Measurements from ENCODE around the gene PPARG. TPM values are rescaled to one million over a fixed set of nuclear protein-coding genes. Genes with fewer than 3 reads are reported as not detected.

Gene PPARG
- total RNA-seq, 5 donors from 2014 or later (not counting 1 experiment from before 2014, with no cell fraction given), result 0.35 to 0.69 (median 0.63) TPM; not detected in 2

DNA sequence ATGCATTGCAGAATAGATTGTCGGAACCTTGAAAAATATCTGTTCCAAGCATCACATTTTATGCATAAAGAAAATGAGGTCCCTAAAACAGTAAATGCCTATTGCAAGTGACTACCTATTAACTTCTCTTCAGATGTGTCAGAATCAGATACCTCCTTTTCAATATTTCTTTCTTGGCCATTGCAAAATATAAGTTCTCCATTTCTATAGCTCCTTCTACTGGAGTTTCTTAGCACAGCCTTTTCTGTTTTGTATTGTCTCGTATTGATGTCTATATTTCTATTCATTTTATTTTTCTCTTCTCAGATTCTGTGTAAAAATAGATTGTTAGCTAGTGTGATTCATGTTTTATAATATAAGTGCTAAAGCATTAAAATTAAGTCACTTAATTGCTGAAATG is 63.4 kb downstream of the PPARG start:
- H3K9me3 ChIP-seq, result no peaks in the 10 kb centered on the region
- Mint-ChIP-seq H3K4me1 (no peaks in the 10 kb centered on the region), H3K4me3 (no peak overlapping the region), H3K9me3 (no peaks in the 10 kb centered on the region), H3K27me3 (peaks cover 11 to 14% of the 10 kb centered on the region in 2 donors), H3K36me3 (no peaks in the 10 kb centered on the region), H3K27ac (no peak overlapping the region)
- no peak overlapping the region for H3K27ac ChIP-seq (ENCODE audit: low read length)
- no peaks in the 10 kb centered on the region for H3K36me3 ChIP-seq (ENCODE audit: control insufficient read depth in 2 of 2, extremely low read depth in 1 of 2, insufficient read depth in 1 of 2, low read length in 1 of 2)
- ATAC-seq (replicated peaks in 1 of 4) (no peak), DNase-seq (no peak)
- H3K4me3 ChIP-seq (ENCODE audit: control insufficient read depth in 1 of 2, extremely low read depth in 1 of 2, low read length in 1 of 2), result no peak overlapping the region
- POLR2A ChIA-PET, result no interaction called here
- H3K4me1 ChIP-seq (ENCODE audit: control insufficient read depth in 1 of 2, extremely low read depth in 1 of 2, insufficient read depth in 2 of 2, low read length in 2 of 2), result no peaks in the 10 kb centered on the region
- WGBS (ENCODE audit: insufficient coverage), result no CpG with 5 or more reads among the region's 2 CpGs
- H3K27me3 ChIP-seq (replicated peaks in 1 of 2; ENCODE audit: control insufficient read depth in 2 of 2, extremely low read depth in 1 of 2, insufficient read depth in 2 of 2, low read length in 1 of 2), result no peaks in the 10 kb centered on the region
- CTCF ChIA-PET, result no interaction called here

DNA sequence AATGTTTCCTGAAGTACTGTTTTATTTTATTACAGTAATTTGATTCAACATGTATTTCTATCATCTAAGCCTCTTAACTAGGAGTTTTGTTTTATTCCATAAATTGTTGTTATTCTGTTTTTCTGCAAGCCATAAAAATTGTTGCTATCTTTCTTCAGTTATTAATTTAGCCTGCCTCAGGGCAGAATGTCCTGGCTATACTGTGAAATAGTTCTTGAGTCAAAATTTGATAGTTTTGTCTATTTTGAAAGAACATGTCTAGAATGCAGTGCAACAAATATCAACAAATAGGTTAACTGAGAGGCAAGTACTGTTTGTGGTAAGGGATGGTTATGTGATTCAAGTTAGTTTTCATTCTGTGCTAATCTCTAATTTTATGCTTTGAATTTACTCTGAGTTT is 63.9 kb downstream of the PPARG start:
- Histone ChIP-seq H3K9me3 (no peaks in the 10 kb centered on the region), H3K4me1 (ENCODE audit: control insufficient read depth in 1 of 2, extremely low read depth in 1 of 2, insufficient read depth in 2 of 2, low read length in 2 of 2) (no peaks in the 10 kb centered on the region), H3K36me3 (ENCODE audit: control insufficient read depth in 2 of 2, extremely low read depth in 1 of 2, insufficient read depth in 1 of 2, low read length in 1 of 2) (no peaks in the 10 kb centered on the region), H3K27me3 (replicated peaks in 1 of 2; ENCODE audit: control insufficient read depth in 2 of 2, extremely low read depth in 1 of 2, insufficient read depth in 2 of 2, low read length in 1 of 2) (no peaks in the 10 kb centered on the region), H3K4me3 (ENCODE audit: control insufficient read depth in 1 of 2, extremely low read depth in 1 of 2, low read length in 1 of 2) (no peak overlapping the region), H3K27ac (ENCODE audit: low read length) (no peak overlapping the region)
- no peak for DNase-seq
- Mint-ChIP-seq H3K4me3 (no peak overlapping the region), H3K4me1 (no peaks in the 10 kb centered on the region), H3K27me3 (peaks cover 6 to 10% of the 10 kb centered on the region in 2 donors), H3K27ac (no peak overlapping the region), H3K36me3 (no peaks in the 10 kb centered on the region), H3K9me3 (no peaks in the 10 kb centered on the region)
- ChIA-PET CTCF (no interaction called here), POLR2A (no interaction called here)
- ATAC-seq (replicated peaks in 1 of 4), result no peak

DNA sequence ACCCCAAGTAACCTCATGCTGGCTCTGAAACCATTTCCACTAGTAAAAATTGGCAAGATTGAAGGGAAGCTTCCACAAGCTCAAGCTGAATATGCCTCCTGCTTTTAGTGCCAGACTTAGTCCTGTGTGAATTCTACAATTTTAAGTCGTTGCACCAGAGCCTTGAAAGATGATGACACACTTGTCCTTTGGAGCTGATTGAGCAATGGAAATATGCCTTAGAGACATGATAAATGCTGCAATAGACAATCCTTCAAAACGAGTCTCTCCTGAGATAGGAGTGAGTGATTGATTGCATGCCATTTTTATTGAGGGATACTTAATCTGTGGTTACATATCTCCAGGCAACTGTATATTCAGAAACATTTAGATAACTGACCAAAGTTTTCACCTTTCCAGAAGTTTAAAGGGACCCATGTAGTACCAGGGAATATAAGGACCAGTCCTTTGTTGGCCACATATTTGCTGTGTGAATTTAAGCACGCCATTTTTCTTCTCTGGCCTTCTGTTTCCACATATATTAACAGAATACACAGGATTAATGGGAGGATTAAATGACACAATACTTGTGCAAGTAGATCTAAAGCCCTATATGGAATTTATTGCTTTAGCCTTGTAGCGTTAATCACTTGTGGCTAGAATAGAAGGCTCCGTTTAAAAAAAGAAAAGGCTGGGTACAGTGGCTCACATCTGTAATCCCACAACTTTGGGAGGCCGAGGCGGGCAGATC is 65.1 kb downstream of the PPARG start:
- CTCF ChIA-PET, result no interaction called here
- H3K9me3 ChIP-seq, result no peaks in the 10 kb centered on the region
- DNase-seq, result no peak
- POLR2A ChIA-PET, result no interaction called here
- Mint-ChIP-seq H3K9me3 (no peaks in the 10 kb centered on the region), H3K4me1 (no peaks in the 10 kb centered on the region), H3K27ac (no peak overlapping the region), H3K4me3 (no peak overlapping the region), H3K36me3 (no peaks in the 10 kb centered on the region), H3K27me3 (peaks cover 0 to 6% of the 10 kb centered on the region in 2 donors)
- H3K36me3 ChIP-seq (ENCODE audit: control insufficient read depth in 2 of 2, extremely low read depth in 1 of 2, insufficient read depth in 1 of 2, low read length in 1 of 2), result no peaks in the 10 kb centered on the region
- H3K4me1 ChIP-seq (ENCODE audit: control insufficient read depth in 1 of 2, extremely low read depth in 1 of 2, insufficient read depth in 2 of 2, low read length in 2 of 2), result no peaks in the 10 kb centered on the region
- WGBS (ENCODE audit: insufficient coverage), result no CpG with 5 or more reads among the region's 7 CpGs
- ATAC-seq (replicated peaks in 1 of 4), result no peak
- no peak overlapping the region for H3K27ac ChIP-seq (ENCODE audit: low read length)
- no peak overlapping the region for H3K4me3 ChIP-seq (ENCODE audit: control insufficient read depth in 1 of 2, extremely low read depth in 1 of 2, low read length in 1 of 2)
- H3K27me3 ChIP-seq (replicated peaks in 1 of 2; ENCODE audit: control insufficient read depth in 2 of 2, extremely low read depth in 1 of 2, insufficient read depth in 2 of 2, low read length in 1 of 2), result no peaks in the 10 kb centered on the region

DNA sequence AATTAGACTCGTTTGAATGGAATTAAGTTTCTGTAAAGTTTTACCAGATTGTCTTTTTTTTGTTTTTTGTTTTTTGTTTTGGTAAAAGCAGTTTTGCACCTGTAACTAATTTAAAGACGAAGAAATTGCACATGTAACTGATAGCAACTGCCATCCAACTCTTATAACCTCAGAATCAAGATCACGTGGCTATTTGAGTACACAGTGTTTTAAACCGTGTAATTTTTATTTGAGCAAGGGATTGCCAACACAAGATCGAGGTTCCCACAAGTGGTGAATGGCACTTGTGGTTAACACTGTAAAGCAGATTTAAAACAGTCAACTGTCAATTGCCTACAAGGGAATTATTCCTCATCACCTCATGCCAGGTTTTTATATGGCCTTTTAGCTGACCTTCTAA is 67.3 kb downstream of the PPARG start:
- H3K9me3 ChIP-seq, result no peaks in the 10 kb centered on the region
- POLR2A ChIA-PET, result no interaction called here
- CTCF ChIA-PET, result no interaction called here
- H3K27me3 Mint-ChIP-seq, result peaks cover 0 to 6% of the 10 kb centered on the region in 2 donors
- H3K36me3 ChIP-seq (ENCODE audit: control insufficient read depth in 2 of 2, extremely low read depth in 1 of 2, insufficient read depth in 1 of 2, low read length in 1 of 2), result no peaks in the 10 kb centered on the region
- H3K9me3 Mint-ChIP-seq, result peaks cover 0 to 3% (median 0%) of the 10 kb centered on the region in 3 donors
- H3K27me3 ChIP-seq (replicated peaks in 1 of 2; ENCODE audit: control insufficient read depth in 2 of 2, extremely low read depth in 1 of 2, insufficient read depth in 2 of 2, low read length in 1 of 2), result no peaks in the 10 kb centered on the region
- H3K27ac ChIP-seq (ENCODE audit: low read length), result no peak overlapping the region
- DNase-seq, result no peak
- H3K27ac Mint-ChIP-seq, result no peak overlapping the region
- no peaks in the 10 kb centered on the region for H3K4me1 ChIP-seq (ENCODE audit: control insufficient read depth in 1 of 2, extremely low read depth in 1 of 2, insufficient read depth in 2 of 2, low read length in 2 of 2)
- no peaks in the 10 kb centered on the region for H3K36me3 Mint-ChIP-seq
- H3K4me3 ChIP-seq (ENCODE audit: control insufficient read depth in 1 of 2, extremely low read depth in 1 of 2, low read length in 1 of 2), result no peak overlapping the region
- WGBS (ENCODE audit: insufficient coverage), result no CpG with 5 or more reads among the region's 5 CpGs
- no peak for ATAC-seq (replicated peaks in 1 of 4)
- no peaks in the 10 kb centered on the region for H3K4me1 Mint-ChIP-seq
- no peak overlapping the region for H3K4me3 Mint-ChIP-seq

DNA sequence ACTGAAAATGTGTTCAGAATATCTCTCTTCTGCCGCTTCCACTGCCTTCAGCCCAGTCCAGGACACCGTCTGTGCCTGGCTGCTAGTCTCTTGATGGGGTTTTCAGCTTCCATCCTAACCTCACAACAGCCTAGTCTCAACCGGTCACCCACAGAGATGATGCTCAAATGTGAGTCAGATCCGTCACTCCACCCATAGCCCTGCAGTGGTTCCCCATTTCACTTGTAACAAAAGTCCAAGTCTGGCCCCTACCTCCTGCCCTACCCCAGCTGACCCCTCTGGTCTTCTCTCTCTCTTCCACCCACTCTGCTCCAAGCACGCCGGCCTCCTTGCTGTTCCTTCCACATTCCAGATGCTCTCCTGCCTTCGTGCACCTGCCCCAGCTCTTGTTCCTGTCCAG is 68.1 kb downstream of the PPARG start:
- DNase-seq (no peak), ATAC-seq (replicated peaks in 1 of 4) (no peak)
- Histone ChIP-seq H3K4me1 (ENCODE audit: control insufficient read depth in 1 of 2, extremely low read depth in 1 of 2, insufficient read depth in 2 of 2, low read length in 2 of 2) (no peaks in the 10 kb centered on the region), H3K27me3 (replicated peaks in 1 of 2; ENCODE audit: control insufficient read depth in 2 of 2, extremely low read depth in 1 of 2, insufficient read depth in 2 of 2, low read length in 1 of 2) (no peaks in the 10 kb centered on the region), H3K4me3 (ENCODE audit: control insufficient read depth in 1 of 2, extremely low read depth in 1 of 2, low read length in 1 of 2) (no peak overlapping the region), H3K36me3 (ENCODE audit: control insufficient read depth in 2 of 2, extremely low read depth in 1 of 2, insufficient read depth in 1 of 2, low read length in 1 of 2) (no peaks in the 10 kb centered on the region), H3K27ac (ENCODE audit: low read length) (no peak overlapping the region), H3K9me3 (no peaks in the 10 kb centered on the region)
- POLR2A ChIA-PET, result no interaction called here
- 96% methylated on average over 7 of the region's 7 CpGs for WGBS (ENCODE audit: insufficient coverage)
- CTCF ChIA-PET, result no interaction called here
- Mint-ChIP-seq H3K4me3 (no peak overlapping the region), H3K36me3 (no peaks in the 10 kb centered on the region), H3K9me3 (peaks cover 0 to 3% (median 0%) of the 10 kb centered on the region in 3 donors), H3K27ac (no peak overlapping the region), H3K27me3 (peaks cover 0 to 2% of the 10 kb centered on the region in 2 donors), H3K4me1 (no peaks in the 10 kb centered on the region)

DNA sequence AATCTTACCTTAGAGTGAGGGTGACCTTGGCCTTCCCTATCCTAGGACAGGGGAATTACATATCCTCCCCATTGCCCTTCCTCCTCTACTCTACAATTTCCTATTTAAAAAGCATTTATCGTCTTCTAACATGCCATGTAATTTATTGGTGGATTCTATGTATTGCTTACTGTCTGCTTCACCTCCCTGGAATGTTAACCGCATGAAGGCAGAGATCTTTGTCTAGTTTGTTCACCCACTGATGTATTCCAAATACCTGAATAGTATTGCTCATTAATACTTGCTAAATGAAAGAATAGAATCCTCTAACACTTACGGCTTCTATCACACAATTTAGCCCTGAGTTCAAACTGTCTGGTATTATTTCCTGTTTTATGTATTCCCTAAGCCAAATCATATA is 68.6 kb downstream of the PPARG start:
- H3K4me1 Mint-ChIP-seq, result no peaks in the 10 kb centered on the region
- no CpG with 5 or more reads among the region's 3 CpGs for WGBS (ENCODE audit: insufficient coverage)
- H3K4me3 Mint-ChIP-seq, result no peak overlapping the region
- H3K4me1 ChIP-seq (ENCODE audit: control insufficient read depth in 1 of 2, extremely low read depth in 1 of 2, insufficient read depth in 2 of 2, low read length in 2 of 2), result no peaks in the 10 kb centered on the region
- no peak for ATAC-seq (replicated peaks in 1 of 4)
- H3K9me3 ChIP-seq, result no peaks in the 10 kb centered on the region
- H3K27ac ChIP-seq (ENCODE audit: low read length), result no peak overlapping the region
- H3K36me3 ChIP-seq (ENCODE audit: control insufficient read depth in 2 of 2, extremely low read depth in 1 of 2, insufficient read depth in 1 of 2, low read length in 1 of 2), result no peaks in the 10 kb centered on the region
- POLR2A ChIA-PET, result no interaction called here
- no peaks in the 10 kb centered on the region for H3K27me3 Mint-ChIP-seq
- CTCF ChIA-PET, result interaction anchor here in 1 of 2 donors (1.0 kb wide), 1 partner anchor 7 kb away, joined by 3 read pairs; no protein-coding TSS in a partner anchor
- H3K4me3 ChIP-seq (ENCODE audit: control insufficient read depth in 1 of 2, extremely low read depth in 1 of 2, low read length in 1 of 2), result no peak overlapping the region
- H3K27me3 ChIP-seq (replicated peaks in 1 of 2; ENCODE audit: control insufficient read depth in 2 of 2, extremely low read depth in 1 of 2, insufficient read depth in 2 of 2, low read length in 1 of 2), result no peaks in the 10 kb centered on the region
- H3K9me3 Mint-ChIP-seq, result peaks cover 0 to 3% (median 0%) of the 10 kb centered on the region in 3 donors
- no peak for DNase-seq
- H3K27ac Mint-ChIP-seq, result no peak overlapping the region
- no peaks in the 10 kb centered on the region for H3K36me3 Mint-ChIP-seq

Data from T-cell (primary cell).